ENCODE measurements around the gene CMSS1. TPM values are rescaled to one million over a fixed set of nuclear protein-coding genes. Genes with fewer than 3 reads are reported as not detected.

Gene CMSS1
- total RNA-seq, 1 experiment from 2014 or later = 64.1 TPM

- RAD21 ChIA-PET (ENCODE audit: low non-redundant PET in 1 of 2, low total read pairs in 2 of 2, uncharacterized antibody in 2 of 2, unreplicated experiment in 2 of 2) = no interaction called here
- CTCF ChIA-PET = no interaction called here
- no peaks in the 10 kb centered on the region for H3K36me3 ChIP-seq (ENCODE audit: control insufficient read depth in 1 of 2, insufficient read depth in 2 of 2, low read length in 2 of 2)
- H3K4me1 ChIP-seq (ENCODE audit: control insufficient read depth in 1 of 2, insufficient read depth in 2 of 2, low read length in 2 of 2) = no peaks in the 10 kb centered on the region
- no peaks in the 10 kb centered on the region for H4K20me1 ChIP-seq (ENCODE audit: insufficient read depth)
- no peaks in the 10 kb centered on the region for H3K9me3 ChIP-seq (ENCODE audit: control insufficient read depth in 1 of 2, insufficient read depth in 1 of 2, low read depth in 1 of 2, low read length in 2 of 2)
- no peak overlapping the region for H3K4me3 ChIP-seq (replicated peaks in 1 of 2; ENCODE audit: low read depth in 1 of 2, low read length in 2 of 2)
- ATAC-seq = no peak
- H3K27me3 ChIP-seq (ENCODE audit: insufficient read depth, low read length) = no peaks in the 10 kb centered on the region
- H3K79me2 ChIP-seq (ENCODE audit: insufficient read depth, low read length) = no peaks in the 10 kb centered on the region
- H3K4me2 ChIP-seq (ENCODE audit: low read length) = no peak overlapping the region
- TF ChIP-seq EGR1 (IDR thresholded peaks at IDR 0.05; ENCODE audit: low read depth) (no peak), CBX3 (IDR thresholded peaks at IDR 0.05; ENCODE audit: low read depth) (no peak)
- DNase-seq (ENCODE audit: low read depth, low spot score) = no peak
- H3K9ac ChIP-seq (ENCODE audit: low read length) = no peak overlapping the region
- no peak overlapping the region for H3K27ac ChIP-seq (ENCODE audit: low read depth, low read length)
- no peak overlapping the region for H2AFZ ChIP-seq (ENCODE audit: low read depth, low read length, poor library complexity, severe bottlenecking)
- intact Hi-C loops (cut with micrococcal nuclease) = no loop called here
- POLR2A ChIA-PET = no interaction called here
- no peaks in the 10 kb centered on the region for H3K9me2 ChIP-seq (ENCODE audit: insufficient read depth)
- no TSS peak for BruUV-seq (replicated peaks)
Measured at GRCh38 chr3:100102757-100103156, 285.1 kb downstream of the CMSS1 start.

DNA sequence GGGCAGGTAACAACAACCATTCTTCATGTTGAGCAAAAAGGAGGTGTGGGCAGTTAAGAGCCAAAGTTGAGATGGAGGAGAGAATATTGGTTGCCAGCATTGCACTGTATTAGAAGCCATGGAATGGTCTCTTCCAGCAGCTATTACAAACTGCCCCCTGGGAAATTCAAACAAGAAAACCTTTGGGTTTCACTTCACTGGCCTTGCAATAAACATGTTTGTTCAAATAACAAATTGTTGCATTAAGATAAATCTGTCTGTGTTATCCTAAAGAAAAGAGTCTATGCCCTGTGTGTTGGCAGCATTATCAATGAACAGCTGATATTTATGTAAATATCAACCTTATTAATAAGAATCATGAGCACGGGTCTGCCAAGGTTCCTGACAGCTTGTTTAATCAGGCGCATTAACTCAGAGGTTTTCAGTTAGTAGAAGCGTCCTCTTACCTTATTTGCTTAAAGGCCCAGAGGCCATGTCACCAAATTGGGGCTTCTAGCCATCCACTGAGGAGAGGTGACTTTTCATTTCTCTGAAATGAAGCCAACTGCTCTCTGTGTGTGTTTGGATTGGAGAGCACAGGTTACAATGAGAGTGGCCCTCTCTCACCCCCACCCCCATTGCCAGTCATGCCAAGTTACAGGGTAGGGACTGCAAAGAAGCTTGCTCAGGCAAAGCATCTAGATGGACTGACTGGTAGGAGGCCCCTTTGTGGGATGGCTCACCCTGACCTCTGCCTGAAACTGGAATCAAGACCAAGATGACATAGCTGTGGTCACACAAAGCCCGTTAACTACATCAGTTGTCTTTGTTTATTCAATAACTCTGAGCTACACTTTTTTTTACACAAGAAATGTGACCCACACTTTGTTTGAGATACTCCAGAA is 286.1 kb downstream of the CMSS1 start:
- POLR2A ChIA-PET = no interaction called here
- no peak for ATAC-seq
- H3K4me1 ChIP-seq (ENCODE audit: control insufficient read depth in 1 of 2, insufficient read depth in 2 of 2, low read length in 2 of 2) = no peaks in the 10 kb centered on the region
- H3K9me3 ChIP-seq (ENCODE audit: control insufficient read depth in 1 of 2, insufficient read depth in 1 of 2, low read depth in 1 of 2, low read length in 2 of 2) = no peaks in the 10 kb centered on the region
- no peaks in the 10 kb centered on the region for H3K9me2 ChIP-seq (ENCODE audit: insufficient read depth)
- no peak overlapping the region for H3K4me2 ChIP-seq (ENCODE audit: low read length)
- DNase-seq (ENCODE audit: low read depth, low spot score) = no peak
- TF ChIP-seq ATF3 (IDR thresholded peaks at IDR 0.05) = no peak
- TF ChIP-seq REST (IDR thresholded peaks at IDR 0.05; ENCODE audit: low read depth) = no peak
- TF ChIP-seq CTCF (IDR thresholded peaks at IDR 0.05 in 2 of 3, conservative IDR thresholded peaks at IDR 0.05 in 1 of 3; ENCODE audit: borderline replicate concordance in 1 of 3, insufficient read depth in 1 of 3, low read depth in 2 of 3, low read length in 2 of 3) = no peak
- no peak for TF ChIP-seq ZFX (IDR thresholded peaks at IDR 0.05)
- no peak for TF ChIP-seq SRF (IDR thresholded peaks at IDR 0.05; ENCODE audit: low read depth)
- TF ChIP-seq EGR1 (IDR thresholded peaks at IDR 0.05; ENCODE audit: low read depth) = no peak
- RAD21 ChIA-PET (ENCODE audit: low non-redundant PET in 1 of 2, low total read pairs in 2 of 2, uncharacterized antibody in 2 of 2, unreplicated experiment in 2 of 2) = no interaction called here
- BruUV-seq (replicated peaks) = no TSS peak
- H3K36me3 ChIP-seq (ENCODE audit: control insufficient read depth in 1 of 2, insufficient read depth in 2 of 2, low read length in 2 of 2) = no peaks in the 10 kb centered on the region
- intact Hi-C loops (cut with micrococcal nuclease) = no loop called here
- no peak overlapping the region for H3K9ac ChIP-seq (ENCODE audit: low read length)
- no peak overlapping the region for H3K4me3 ChIP-seq (replicated peaks in 1 of 2; ENCODE audit: low read depth in 1 of 2, low read length in 2 of 2)
- no peaks in the 10 kb centered on the region for H3K79me2 ChIP-seq (ENCODE audit: insufficient read depth, low read length)
- no peaks in the 10 kb centered on the region for H4K20me1 ChIP-seq (ENCODE audit: insufficient read depth)
- no peak overlapping the region for H3K27ac ChIP-seq (ENCODE audit: low read depth, low read length)
- CTCF ChIA-PET = no interaction called here
- no peak overlapping the region for H2AFZ ChIP-seq (ENCODE audit: low read depth, low read length, poor library complexity, severe bottlenecking)
- H3K27me3 ChIP-seq (ENCODE audit: insufficient read depth, low read length) = no peaks in the 10 kb centered on the region
